Body of pancreas (tissue), 4 donors: ENCODE data around the gene NSD2.

Source experiments
- CTCF ChIP-seq, 7 experiments: fragments of 450-650 bp in 4 of 7; fragments of 200-600 bp in 3 of 7; sonication (generic) in 3 of 7; IDR thresholded peaks; one replicate each; pipeline ENCODE4 v1.5.1; 2016 to 2019; ENCODE audit warnings: antibody characterized with exemption in 7 of 7
- POLR2A ChIP-seq, 3 donors: fragments of 450-650 bp; IDR thresholded peaks; one replicate each; pipeline ENCODE4 v1.6.1; 2016; ENCODE audit warnings: antibody characterized with exemption in 3 of 3, mild to moderate bottlenecking in 2 of 3

GRCh38 chr4:1879485-1879884 lies 8.3 kb downstream of the NSD2 start:
- TF ChIP-seq POLR2A (IDR thresholded peaks at IDR 0.05) (no peak), CTCF (IDR thresholded peaks at IDR 0.05) (no peak)
